Spleen (tissue), 11 donors: ENCODE results near the gene TCF12. TPM values are rescaled to one million over a fixed set of nuclear protein-coding genes. Genes with fewer than 3 reads are reported as not detected.

Source experiments
- DNase-seq: peaks from one replicate; pipeline ENCODE4 v3.0.0-alpha.2; 2020
- H3K27ac ChIP-seq, 8 donors: fragments of 200-600 bp; sonication (generic) in 7 of 8; 1 replicate in 4 of 8; 2 replicates in 4 of 8; pipeline versions ENCODE4 v1.5.0 to v1.8.0; 2016 to 2021; ENCODE audit warnings: inconsistent platforms in 4 of 8, mild to moderate bottlenecking in 4 of 8, moderate library complexity in 1 of 8
- H3K27me3 ChIP-seq, 7 donors: fragments of 200-600 bp; sonication (generic) in 6 of 7; replicated peaks in 1 of 7; 1 replicate in 4 of 7; 2 replicates in 3 of 7; pipeline versions ENCODE4 v1.5.0 to v1.8.0; 2016 to 2021; ENCODE audit warnings: inconsistent platforms in 3 of 7, mild to moderate bottlenecking in 1 of 7
- H3K36me3 ChIP-seq, 6 donors: fragments of 200-600 bp; sonication (generic) in 5 of 6; 1 replicate in 4 of 6; 2 replicates in 2 of 6; pipeline versions ENCODE4 v1.5.0 to v1.8.0; 2016 to 2021; ENCODE audit warnings: inconsistent platforms in 2 of 6
- H3K4me1 ChIP-seq, 6 donors: fragments of 200-600 bp; sonication (generic) in 5 of 6; 1 replicate in 3 of 6; 2 replicates in 3 of 6; pipeline versions ENCODE4 v1.5.0 to v1.8.0; 2016 to 2021; ENCODE audit warnings: inconsistent platforms in 3 of 6
- H3K4me3 ChIP-seq, 8 donors: fragments of 200-600 bp; sonication (generic) in 7 of 8; 1 replicate in 4 of 8; 2 replicates in 4 of 8; pipeline versions ENCODE4 v1.5.0 to v1.8.0; 2016 to 2021; ENCODE audit warnings: inconsistent platforms in 4 of 8, mild to moderate bottlenecking in 4 of 8, moderate library complexity in 2 of 8
- H3K9me3 ChIP-seq, 8 donors: fragments of 200-600 bp; sonication (generic) in 7 of 8; 1 replicate in 4 of 8; 2 replicates in 4 of 8; pipeline versions ENCODE4 v1.5.0 to v1.8.0; 2016 to 2021; ENCODE audit warnings: inconsistent platforms in 4 of 8
- CTCF ChIP-seq, 11 experiments: fragments of 200-600 bp in 7 of 11; fragments of 450-650 bp in 4 of 11; sonication (generic) in 4 of 11; IDR thresholded peaks in 8 of 11; conservative IDR thresholded peaks in 3 of 11; 1 replicate in 7 of 11; 2 replicates in 4 of 11; pipeline versions ENCODE4 v1.4.0 to v1.8.0; 2016 to 2021; ENCODE audit warnings: antibody characterized with exemption in 11 of 11, inconsistent platforms in 4 of 11, mild to moderate bottlenecking in 1 of 11
- POLR2A ChIP-seq, 3 donors: fragments of 450-650 bp; IDR thresholded peaks; one replicate each; pipeline ENCODE4 v1.5.1; 2017; ENCODE audit warnings: antibody characterized with exemption in 3 of 3, mild to moderate bottlenecking in 1 of 3
- POLR2AphosphoS5 ChIP-seq, 3 donors: sonication (generic); formaldehyde crosslinking; IDR thresholded peaks; one replicate each; pipeline ENCODE4 v1.5.1; 2017; ENCODE audit warnings: antibody characterized with exemption in 3 of 3
- WGBS, 5 donors: extraction: QIAGEN DNeasy Blood & Tissue Kit in 3 of 5; methylation state at CpG; one replicate each; pipeline versions ENCODE4 v1.1.5 to v1.1.7; 2013 to 2018; 5-methylcytosine and 5-hydroxymethylcytosine counted together
- intact Hi-C: fragments of 100-400 bp; cut with DNase I; formaldehyde crosslinking; loops from one replicate; pipeline ENCODE4 v1.15.0; 2023; ENCODE audit warnings: low total_unique reads
- polyA plus RNA-seq, 3 donors: library from polyadenylated mRNA; stranded (reverse); fragments of 200-250 nt; gene quantifications; one replicate each; pipeline ENCODE4 v1.2.1, GENCODE V29; 2013
- total RNA-seq, 7 donors: library from RNA; depleted of rRNA in 3 of 7; stranded (reverse); fragments of >200 nt in 3 of 7; fragmentation: NEBNext Ultra II Directional in 4 of 7; extraction: Animal tissue kit (Norgen Biotek cat#: 25700) in 4 of 7; gene quantifications; one replicate each; pipeline versions ENCODE4 v1.1.0 to v1.2.1, GENCODE V29; 2016 to 2021
- donor health status: healthy with polysubstance abuse.
- donor health status: DM: no; HTN: no; CAD: no; lungs with moderate emphysema.
- donor health status: DM: no; HTN: no; CAD: no.
- donor health status: Bipolar disorder and iron deficiency.
- donor health status: healthy.
- donor health status: DM: no; HTN: no; CAD: no.
- donor health status: DM: yes; HTN: yes; CAD: no.

The TCF12 gene
- total and polyA plus RNA-seq, 10 donors, result 8.3 to 139 (median 111) TPM

DNA sequence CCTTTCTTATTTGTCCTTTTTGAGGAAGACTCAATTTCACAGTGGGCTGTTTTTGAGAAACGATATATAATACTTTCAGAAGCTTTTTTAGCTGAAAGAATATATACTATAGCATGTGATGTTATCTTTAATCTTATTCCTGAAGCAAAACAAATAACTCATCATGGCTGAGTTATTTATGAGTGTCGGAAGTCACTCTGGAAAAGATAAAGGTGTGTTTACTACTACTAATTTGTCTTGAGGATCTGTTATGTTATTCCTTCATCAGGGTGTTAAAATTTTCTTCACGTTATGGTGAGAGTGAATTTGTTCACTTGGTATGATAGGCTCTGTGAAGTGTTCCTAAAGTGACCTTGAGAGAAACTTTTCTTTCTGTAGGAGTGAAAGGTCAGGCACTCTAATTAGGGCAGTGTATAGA, 4.7 kb downstream of the TCF12 start:
- no peak overlapping the region for H3K4me3 ChIP-seq
- TF ChIP-seq CTCF (IDR thresholded peaks at IDR 0.05 in 8 of 11, conservative IDR thresholded peaks at IDR 0.05 in 3 of 11) (no peak), POLR2AphosphoS5 (IDR thresholded peaks at IDR 0.05) (no peak), POLR2A (IDR thresholded peaks at IDR 0.05) (no peak)
- H3K4me1 ChIP-seq, result peaks cover 19 to 84% (median 53%) of the 10 kb centered on the region in 6 donors
- DNase-seq, result no peak
- intact Hi-C loops, result loop anchor here (10.0 kb wide), 1 partner anchor 222 kb away; no protein-coding TSS in a partner anchor
- no peaks in the 10 kb centered on the region for H3K9me3 ChIP-seq
- no peak overlapping the region for H3K27ac ChIP-seq
- peaks cover 0 to 28% (median 3%) of the 10 kb centered on the region in 6 donors for H3K36me3 ChIP-seq
- no peaks in the 10 kb centered on the region for H3K27me3 ChIP-seq
- WGBS, 5 donors, result 69 to 79% (median 77%) methylated on average over 3 of the region's 3 CpGs

DNA sequence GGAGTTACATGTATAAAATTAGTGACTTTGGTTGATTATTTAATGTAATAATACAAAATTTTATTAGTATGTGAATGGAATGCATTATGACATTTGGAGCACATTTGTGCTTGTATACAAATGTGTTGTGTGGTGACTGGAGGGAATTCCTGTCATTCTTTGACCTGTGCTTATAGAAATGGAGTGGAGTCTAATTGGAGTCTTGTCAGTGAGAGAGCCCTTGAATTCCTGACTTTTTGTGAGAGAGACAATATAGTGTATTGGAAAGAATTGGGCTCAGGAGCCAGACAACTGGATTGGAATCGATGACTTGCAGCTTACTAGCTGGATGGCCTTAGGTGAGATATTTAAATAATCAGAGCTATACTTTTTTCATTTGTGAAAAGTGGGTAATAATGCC, 9.4 kb downstream of the TCF12 start:
- H3K9me3 ChIP-seq, result no peaks in the 10 kb centered on the region
- H3K4me3 ChIP-seq, result no peak overlapping the region
- TF ChIP-seq CTCF (IDR thresholded peaks at IDR 0.05 in 8 of 11, conservative IDR thresholded peaks at IDR 0.05 in 3 of 11), result no peak
- no peak for TF ChIP-seq POLR2A (IDR thresholded peaks at IDR 0.05)
- TF ChIP-seq POLR2AphosphoS5 (IDR thresholded peaks at IDR 0.05), result no peak
- intact Hi-C loops, result loop anchor here (10.0 kb wide), 1 partner anchor 217 kb away; no protein-coding TSS in a partner anchor
- no peak for DNase-seq
- peaks cover 13 to 97% (median 46%) of the 10 kb centered on the region in 6 donors for H3K4me1 ChIP-seq
- H3K27me3 ChIP-seq, result no peaks in the 10 kb centered on the region
- H3K36me3 ChIP-seq, result peaks cover 0 to 39% (median 3%) of the 10 kb centered on the region in 6 donors
- 95 to 100% (median 100%) methylated on average over 1 of the region's 1 CpG for WGBS, 5 donors
- H3K27ac ChIP-seq, result no peak overlapping the region

DNA sequence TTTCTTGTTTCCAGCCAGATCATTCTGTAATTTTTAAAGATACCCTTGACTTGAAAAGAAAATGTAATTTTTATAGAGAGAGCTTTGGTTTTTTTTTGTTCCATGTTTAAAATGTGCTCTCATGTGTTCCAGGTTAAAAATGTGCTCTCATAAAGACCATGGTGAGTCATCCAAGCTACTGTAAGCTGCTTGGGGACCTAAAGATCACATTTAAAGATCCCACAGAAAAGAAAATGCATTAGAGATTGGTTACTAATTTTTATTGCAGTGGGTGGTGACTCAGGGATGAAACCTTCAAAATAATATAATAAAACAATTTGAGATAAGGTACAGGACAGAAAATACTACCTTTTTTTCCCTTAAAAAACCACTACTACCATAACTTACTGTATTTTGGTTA, 11.0 kb downstream of the TCF12 start:
- Histone ChIP-seq H3K27ac (no peak overlapping the region), H3K36me3 (peaks cover 0 to 31% (median 2%) of the 10 kb centered on the region in 6 donors), H3K4me1 (peaks cover 12 to 91% (median 34%) of the 10 kb centered on the region in 6 donors), H3K9me3 (no peaks in the 10 kb centered on the region), H3K27me3 (no peaks in the 10 kb centered on the region), H3K4me3 (no peak overlapping the region)
- no peak for DNase-seq
- TF ChIP-seq POLR2A (IDR thresholded peaks at IDR 0.05) (no peak), POLR2AphosphoS5 (IDR thresholded peaks at IDR 0.05) (no peak), CTCF (IDR thresholded peaks at IDR 0.05 in 8 of 11, conservative IDR thresholded peaks at IDR 0.05 in 3 of 11) (no peak)
- intact Hi-C loops, result loop anchor here (10.0 kb wide), 1 partner anchor 215 kb away; no protein-coding TSS in a partner anchor

DNA sequence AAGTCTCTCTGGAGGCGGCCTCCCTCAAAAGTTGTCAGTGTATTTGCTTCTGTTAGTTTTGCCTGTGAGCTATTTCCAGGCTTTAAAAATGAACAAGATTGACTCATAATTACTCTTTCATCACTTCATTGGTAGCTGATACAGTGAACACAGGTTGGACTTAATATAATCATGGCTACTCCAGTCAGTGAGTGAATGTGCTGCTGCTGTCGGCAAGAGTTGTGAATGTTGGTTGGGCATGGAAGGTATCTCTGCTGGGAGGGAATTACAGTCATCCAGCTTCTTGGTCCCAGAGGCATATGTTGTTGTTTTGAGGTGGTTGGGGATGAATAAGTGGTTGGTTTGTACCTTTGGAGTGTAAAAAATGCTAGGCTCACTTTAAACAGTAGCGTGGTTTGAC, 11.5 kb downstream of the TCF12 start:
- Histone ChIP-seq H3K4me3 (no peak overlapping the region), H3K36me3 (peaks cover 0 to 31% (median 0%) of the 10 kb centered on the region in 6 donors), H3K9me3 (peaks cover 0 to 3% (median under 1%) of the 10 kb centered on the region in 8 donors), H3K27ac (no peak overlapping the region), H3K4me1 (peaks cover 12 to 87% (median 34%) of the 10 kb centered on the region in 6 donors), H3K27me3 (no peaks in the 10 kb centered on the region)
- intact Hi-C loops, result loop anchor here (10.0 kb wide), 1 partner anchor 215 kb away; no protein-coding TSS in a partner anchor
- DNase-seq, result no peak
- no peak for TF ChIP-seq POLR2A (IDR thresholded peaks at IDR 0.05)
- TF ChIP-seq CTCF (IDR thresholded peaks at IDR 0.05 in 8 of 11, conservative IDR thresholded peaks at IDR 0.05 in 3 of 11), result no peak
- TF ChIP-seq POLR2AphosphoS5 (IDR thresholded peaks at IDR 0.05), result no peak
- 95 to 99% (median 97%) methylated on average over 3 of the region's 3 CpGs for WGBS, 5 donors
